GM10266 (cell line): Measurements from ENCODE around the gene TGFBI.

Experiments
- DNase-seq: peaks from one replicate; pipeline ENCODE4 v3.0.0; 2012; ENCODE audit errors: extremely low spot score
- TF ChIP-seq, protein P1 (sequence below): IDR thresholded peaks from 2 replicates; pipeline ENCODE4 v1.5.1; 2012; ENCODE audit warnings: mild to moderate bottlenecking, low read depth; ENCODE audit not compliant: control insufficient read depth, insufficient read depth; ENCODE audit errors: missing control alignments

The TGFBI gene

GRCh38 chr5:136013559-136013958, 15.2 kb upstream of the TGFBI start:
- no peak for DNase-seq
- TF ChIP-seq, protein P1, sequence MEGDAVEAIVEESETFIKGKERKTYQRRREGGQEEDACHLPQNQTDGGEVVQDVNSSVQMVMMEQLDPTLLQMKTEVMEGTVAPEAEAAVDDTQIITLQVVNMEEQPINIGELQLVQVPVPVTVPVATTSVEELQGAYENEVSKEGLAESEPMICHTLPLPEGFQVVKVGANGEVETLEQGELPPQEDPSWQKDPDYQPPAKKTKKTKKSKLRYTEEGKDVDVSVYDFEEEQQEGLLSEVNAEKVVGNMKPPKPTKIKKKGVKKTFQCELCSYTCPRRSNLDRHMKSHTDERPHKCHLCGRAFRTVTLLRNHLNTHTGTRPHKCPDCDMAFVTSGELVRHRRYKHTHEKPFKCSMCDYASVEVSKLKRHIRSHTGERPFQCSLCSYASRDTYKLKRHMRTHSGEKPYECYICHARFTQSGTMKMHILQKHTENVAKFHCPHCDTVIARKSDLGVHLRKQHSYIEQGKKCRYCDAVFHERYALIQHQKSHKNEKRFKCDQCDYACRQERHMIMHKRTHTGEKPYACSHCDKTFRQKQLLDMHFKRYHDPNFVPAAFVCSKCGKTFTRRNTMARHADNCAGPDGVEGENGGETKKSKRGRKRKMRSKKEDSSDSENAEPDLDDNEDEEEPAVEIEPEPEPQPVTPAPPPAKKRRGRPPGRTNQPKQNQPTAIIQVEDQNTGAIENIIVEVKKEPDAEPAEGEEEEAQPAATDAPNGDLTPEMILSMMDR = no peak

DNA sequence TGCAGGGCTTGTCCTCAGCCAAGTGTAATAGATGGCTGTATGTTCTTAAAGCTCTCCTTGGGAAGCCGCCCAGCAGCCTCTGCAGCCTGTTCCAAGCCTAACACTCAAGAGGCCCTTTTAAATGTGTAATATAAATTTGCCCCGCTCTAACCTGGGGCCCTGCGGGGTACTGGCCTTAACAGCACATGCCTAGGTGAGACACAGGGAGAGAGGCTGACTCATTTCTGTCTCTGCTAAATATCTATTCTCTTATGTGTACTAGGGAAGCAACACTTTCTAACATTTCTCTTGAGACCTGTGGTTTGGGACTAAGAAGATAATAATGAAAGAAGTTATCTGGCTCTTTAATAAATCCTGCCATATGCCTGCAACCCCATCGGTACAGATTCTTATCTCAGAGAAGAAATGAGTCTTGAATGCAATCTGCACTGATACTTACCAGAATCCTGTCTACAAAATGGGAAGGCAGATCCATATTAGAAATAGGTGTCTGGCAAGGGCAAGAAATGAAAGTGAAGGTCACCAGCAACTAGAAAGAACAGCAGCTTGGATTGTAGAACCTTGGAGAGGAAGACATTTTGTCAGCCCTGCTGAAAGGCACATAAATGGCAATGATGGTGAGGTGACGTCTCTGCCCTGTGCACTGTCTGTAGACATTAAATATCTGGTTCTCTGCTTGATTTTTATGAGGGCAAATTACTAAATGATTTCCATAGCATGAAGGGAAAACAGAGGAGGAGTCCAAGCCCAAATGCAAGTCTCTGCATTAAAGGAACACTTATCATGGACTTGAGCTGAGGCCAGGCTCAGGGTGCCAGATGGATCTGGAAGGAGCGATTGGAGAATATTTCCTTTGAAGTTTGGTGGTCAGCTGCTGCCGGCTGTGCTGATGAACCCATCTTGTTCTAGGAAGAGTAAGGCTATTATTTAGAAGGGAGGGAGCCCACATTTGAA, 14.5 kb upstream of the TGFBI start:
- DNase-seq = no peak
- TF ChIP-seq, protein P1 = no peak

- no peak for DNase-seq
- TF ChIP-seq, protein P1 = no peak
These were observed 13.8 kb upstream of the TGFBI start for GRCh38 chr5:136015003-136015375.

DNA sequence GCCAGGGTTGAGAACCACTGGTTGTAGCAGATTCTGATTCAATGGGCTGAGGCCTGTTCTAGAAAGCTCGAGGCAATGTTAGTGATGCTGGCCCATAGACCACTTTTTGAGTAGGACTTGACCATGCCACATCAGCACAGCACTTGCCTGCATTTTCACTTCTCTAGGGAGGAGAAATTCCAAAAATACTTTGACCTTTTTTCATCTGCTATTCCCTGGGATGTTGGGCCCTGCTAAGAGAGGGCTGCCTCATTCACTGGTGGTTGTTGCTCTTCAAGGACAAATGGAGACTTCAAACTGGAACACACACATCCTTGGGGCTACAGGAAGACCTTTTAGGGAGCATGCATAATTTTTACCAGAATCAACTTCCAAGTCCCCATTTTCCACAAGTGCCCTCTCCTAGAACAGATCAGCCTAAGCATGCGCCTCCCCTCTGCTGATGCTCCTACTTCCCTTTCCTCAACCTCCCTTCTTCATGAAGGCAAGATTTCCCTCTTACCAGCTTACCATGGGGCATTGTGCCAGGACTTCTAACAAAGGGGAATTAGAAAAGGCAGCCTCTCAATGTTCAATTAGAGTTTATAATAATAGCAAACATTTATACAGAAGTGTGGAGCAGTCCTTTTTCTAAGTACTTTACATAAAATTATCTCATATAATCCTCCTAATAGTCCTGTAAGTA, 12.7 kb upstream of the TGFBI start:
- TF ChIP-seq, protein P1 = no peak
- no peak for DNase-seq

DNA sequence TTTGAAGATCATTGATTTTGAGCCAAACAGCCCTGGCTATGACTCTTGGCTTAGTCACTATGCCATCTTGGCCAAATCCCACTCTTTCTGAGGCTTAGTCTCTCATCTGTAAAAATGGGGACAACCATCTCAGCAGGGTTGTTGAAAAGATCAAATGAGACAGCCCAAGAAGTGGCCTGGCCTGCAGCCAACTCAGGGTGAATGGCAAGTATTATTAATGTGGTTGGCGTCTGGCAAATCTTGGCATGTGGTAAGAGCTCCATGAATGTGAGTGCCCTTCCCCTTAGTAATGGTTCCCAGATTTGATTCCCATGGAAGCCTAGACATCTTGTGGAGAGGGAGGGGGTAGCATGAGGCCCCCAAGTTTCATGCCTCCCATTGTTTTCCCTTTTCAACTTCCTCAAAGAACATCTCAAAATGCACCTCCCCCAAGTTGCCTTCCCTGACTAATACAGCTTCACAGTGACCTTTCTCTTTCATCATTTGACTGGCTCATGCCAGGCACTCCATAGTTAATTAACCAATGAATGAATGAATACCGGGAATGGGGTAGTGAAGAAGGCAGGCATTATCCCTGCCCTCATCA, 11.8 kb upstream of the TGFBI start:
- DNase-seq = no peak
- TF ChIP-seq, protein P1 = no peak

GRCh38 chr5:136018814-136019783, 9.7 kb upstream of the TGFBI start:
- no peak for DNase-seq

More at GRCh38 chr5:136018814-136019783, 9.7 kb upstream of the TGFBI start:
- TF ChIP-seq, protein P1 = no peak
